PC-3 (cell line): ENCODE measurements around the gene THOC5.

Source experiments
- EZH2phosphoT487 ChIP-seq: fragments of 300-600 bp; sonication (generic); IDR thresholded peaks from 2 replicates; pipeline ENCODE4 v1.6.1; 2018; ENCODE audit warnings: mild to moderate bottlenecking, antibody characterized with exemption, low read length, borderline replicate concordance
- TF ChIP-seq, protein P1 (sequence below): fragments of 300-600 bp; sonication (generic); conservative IDR thresholded peaks from 2 replicates; pipeline ENCODE4 v1.5.1; 2017; ENCODE audit warnings: antibody characterized with exemption, low read depth, mild to moderate bottlenecking, low read length

DNA sequence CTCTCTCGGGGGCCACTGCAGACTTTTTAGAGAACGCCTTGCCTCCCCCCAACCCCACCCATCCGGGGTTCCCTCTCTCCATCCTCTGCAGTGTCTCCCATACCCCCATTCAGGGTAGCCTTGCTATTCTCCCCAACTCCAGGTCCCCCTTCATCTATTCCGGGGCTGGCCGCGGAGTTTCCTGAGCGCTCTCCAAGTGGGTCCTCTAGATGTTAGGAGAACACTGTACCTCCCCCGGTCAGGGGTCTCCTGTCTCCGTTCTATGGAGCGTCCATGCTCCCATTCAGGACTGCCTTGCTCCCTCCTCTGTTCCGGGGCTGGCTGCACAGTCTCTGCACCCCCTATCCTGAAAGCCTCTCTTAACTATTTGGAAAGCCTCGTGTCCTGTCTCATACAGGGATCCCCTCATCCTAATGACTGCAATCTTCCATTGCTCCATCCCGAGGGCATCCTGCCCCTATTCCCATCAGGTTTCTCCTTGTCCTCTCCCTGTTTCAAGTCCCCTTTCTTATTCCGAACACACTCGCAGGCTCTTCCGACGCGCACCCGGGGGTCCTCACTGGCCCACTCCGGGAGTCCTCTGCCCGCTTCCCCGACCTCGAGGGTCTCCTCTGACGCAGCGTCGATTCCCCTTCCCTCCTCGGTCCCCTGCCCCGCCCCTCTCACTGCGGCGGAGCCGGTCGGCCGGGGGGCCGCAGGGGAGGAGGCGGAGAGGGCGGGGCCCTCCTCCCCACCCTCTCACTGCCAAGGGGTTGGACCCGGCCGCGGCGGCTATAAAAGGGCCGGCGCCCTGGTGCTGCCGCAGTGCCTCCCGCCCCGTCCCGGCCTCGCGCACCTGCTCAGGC, 73.9 kb downstream of the THOC5 start, which contains the start of gene NEFH:
- TF ChIP-seq, protein P1, sequence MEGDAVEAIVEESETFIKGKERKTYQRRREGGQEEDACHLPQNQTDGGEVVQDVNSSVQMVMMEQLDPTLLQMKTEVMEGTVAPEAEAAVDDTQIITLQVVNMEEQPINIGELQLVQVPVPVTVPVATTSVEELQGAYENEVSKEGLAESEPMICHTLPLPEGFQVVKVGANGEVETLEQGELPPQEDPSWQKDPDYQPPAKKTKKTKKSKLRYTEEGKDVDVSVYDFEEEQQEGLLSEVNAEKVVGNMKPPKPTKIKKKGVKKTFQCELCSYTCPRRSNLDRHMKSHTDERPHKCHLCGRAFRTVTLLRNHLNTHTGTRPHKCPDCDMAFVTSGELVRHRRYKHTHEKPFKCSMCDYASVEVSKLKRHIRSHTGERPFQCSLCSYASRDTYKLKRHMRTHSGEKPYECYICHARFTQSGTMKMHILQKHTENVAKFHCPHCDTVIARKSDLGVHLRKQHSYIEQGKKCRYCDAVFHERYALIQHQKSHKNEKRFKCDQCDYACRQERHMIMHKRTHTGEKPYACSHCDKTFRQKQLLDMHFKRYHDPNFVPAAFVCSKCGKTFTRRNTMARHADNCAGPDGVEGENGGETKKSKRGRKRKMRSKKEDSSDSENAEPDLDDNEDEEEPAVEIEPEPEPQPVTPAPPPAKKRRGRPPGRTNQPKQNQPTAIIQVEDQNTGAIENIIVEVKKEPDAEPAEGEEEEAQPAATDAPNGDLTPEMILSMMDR = no peak
- no peak for TF ChIP-seq EZH2phosphoT487
